Measurements from ENCODE around the gene FILIP1.

Gene FILIP1

GRCh38 chr6:75504465-75505222 is 11.0 kb upstream of the FILIP1 start:
- H3K9ac ChIP-seq (ENCODE audit: low read depth, low read length): no peak overlapping the region
- H3K4me2 ChIP-seq (ENCODE audit: insufficient read depth, low read length): no peak overlapping the region
- ATAC-seq (ENCODE audit: insufficient read depth, low read depth): no peak
- H3K79me2 ChIP-seq (ENCODE audit: insufficient read depth, low read length): no peaks in the 10 kb centered on the region
- no peaks in the 10 kb centered on the region for H4K20me1 ChIP-seq (ENCODE audit: insufficient read depth, low read length)
- TF ChIP-seq CTCF (IDR thresholded peaks at IDR 0.05; ENCODE audit: borderline replicate concordance, extremely low read depth, low read length, poor library complexity, severe bottlenecking): no peak
- H3K4me3 ChIP-seq (ENCODE audit: low read depth in 1 of 2, low read length in 2 of 2): no peak overlapping the region
- no peak overlapping the region for H2AFZ ChIP-seq (ENCODE audit: low read depth, low read length)
- no peaks in the 10 kb centered on the region for H3K9me3 ChIP-seq (ENCODE audit: insufficient read depth, low read length, severe bottlenecking)
- no peak overlapping the region for H3K27ac ChIP-seq (ENCODE audit: low read length)
- no peaks in the 10 kb centered on the region for H3K36me3 ChIP-seq (ENCODE audit: insufficient read depth, low read length)
- H3K4me1 ChIP-seq (ENCODE audit: insufficient read depth, low read length): no peaks in the 10 kb centered on the region
- no peaks in the 10 kb centered on the region for H3K27me3 ChIP-seq (ENCODE audit: insufficient read depth, low read length, poor library complexity)
- DNase-seq: no peak

- no peaks in the 10 kb centered on the region for H3K79me2 ChIP-seq (ENCODE audit: insufficient read depth, low read length)
- H3K27ac ChIP-seq (ENCODE audit: low read length): no peak overlapping the region
- TF ChIP-seq EZH2 (IDR thresholded peaks at IDR 0.05; ENCODE audit: borderline replicate concordance, low read depth, low read length, severe bottlenecking) (no peak), CTCF (IDR thresholded peaks at IDR 0.05; ENCODE audit: borderline replicate concordance, extremely low read depth, low read length, poor library complexity, severe bottlenecking) (no peak)
- no peaks in the 10 kb centered on the region for H4K20me1 ChIP-seq (ENCODE audit: insufficient read depth, low read length)
- H3K4me2 ChIP-seq (ENCODE audit: insufficient read depth, low read length): no peak overlapping the region
- H3K9me3 ChIP-seq (ENCODE audit: insufficient read depth, low read length, severe bottlenecking): no peaks in the 10 kb centered on the region
- no peak overlapping the region for H3K4me3 ChIP-seq (ENCODE audit: low read depth in 1 of 2, low read length in 2 of 2)
- no peaks in the 10 kb centered on the region for H3K4me1 ChIP-seq (ENCODE audit: insufficient read depth, low read length)
- DNase-seq (no peak), ATAC-seq (ENCODE audit: insufficient read depth, low read depth) (no peak)
- no peak overlapping the region for H3K9ac ChIP-seq (ENCODE audit: low read depth, low read length)
- no peaks in the 10 kb centered on the region for H3K27me3 ChIP-seq (ENCODE audit: insufficient read depth, low read length, poor library complexity)
- H2AFZ ChIP-seq (ENCODE audit: low read depth, low read length): no peak overlapping the region
- no peaks in the 10 kb centered on the region for H3K36me3 ChIP-seq (ENCODE audit: insufficient read depth, low read length)
Measured at GRCh38 chr6:75503291-75503690, 9.7 kb upstream of the FILIP1 start.

- no peaks in the 10 kb centered on the region for H3K9me3 ChIP-seq (ENCODE audit: insufficient read depth, low read length, severe bottlenecking)
- no peak overlapping the region for H3K27ac ChIP-seq (ENCODE audit: low read length)
- no peak overlapping the region for H2AFZ ChIP-seq (ENCODE audit: low read depth, low read length)
- ATAC-seq (ENCODE audit: insufficient read depth, low read depth) (no peak), DNase-seq (no peak)
- H4K20me1 ChIP-seq (ENCODE audit: insufficient read depth, low read length): no peaks in the 10 kb centered on the region
- H3K9ac ChIP-seq (ENCODE audit: low read depth, low read length): no peak overlapping the region
- H3K4me2 ChIP-seq (ENCODE audit: insufficient read depth, low read length): no peak overlapping the region
- H3K4me1 ChIP-seq (ENCODE audit: insufficient read depth, low read length): no peaks in the 10 kb centered on the region
- no peak overlapping the region for H3K4me3 ChIP-seq (ENCODE audit: low read depth in 1 of 2, low read length in 2 of 2)
- no peaks in the 10 kb centered on the region for H3K27me3 ChIP-seq (ENCODE audit: insufficient read depth, low read length, poor library complexity)
- no peak for TF ChIP-seq EZH2 (IDR thresholded peaks at IDR 0.05; ENCODE audit: borderline replicate concordance, low read depth, low read length, severe bottlenecking)
- no peak for TF ChIP-seq CTCF (IDR thresholded peaks at IDR 0.05; ENCODE audit: borderline replicate concordance, extremely low read depth, low read length, poor library complexity, severe bottlenecking)
- H3K79me2 ChIP-seq (ENCODE audit: insufficient read depth, low read length): no peaks in the 10 kb centered on the region
- no peaks in the 10 kb centered on the region for H3K36me3 ChIP-seq (ENCODE audit: insufficient read depth, low read length)
Measured at GRCh38 chr6:75502884-75503283, 9.3 kb upstream of the FILIP1 start.

All from DND-41 (cell line).